GM12875 (cell line): ENCODE data around the gene CCT2.

Experiments
- H3K4me3 ChIP-seq: one replicate; pipeline ENCODE4 v1.5.1; 2011; ENCODE audit warnings: low read depth, low read length, control low read depth
- CTCF ChIP-seq: IDR thresholded peaks from 2 replicates; pipeline ENCODE4 v1.5.1; 2011; ENCODE audit warnings: low read depth, mild to moderate bottlenecking, control low read depth, inconsistent platforms, low read length, moderate library complexity, borderline replicate concordance; ENCODE audit not compliant: insufficient read depth

The CCT2 gene

GRCh38 chr12:69608114-69608513 lies 22.9 kb downstream of the CCT2 start:
- no peak for TF ChIP-seq CTCF

GRCh38 chr12:69610126-69610525 lies 24.9 kb downstream of the CCT2 start:
- no peak for TF ChIP-seq CTCF
- no peak overlapping the region for H3K4me3 ChIP-seq

More at GRCh38 chr12:69608114-69608513, 22.9 kb downstream of the CCT2 start:
- H3K4me3 ChIP-seq: no peak overlapping the region

- TF ChIP-seq CTCF: no peak
Measured at GRCh38 chr12:69610729-69611128, 25.5 kb downstream of the CCT2 start, which contains the start of gene LRRC10. Gene LRRC10 (minus strand): TSS chr12:69610907. CDS start chr12:69610838, 69 bp downstream.

GRCh38 chr12:69613351-69613750 lies 28.1 kb downstream of the CCT2 start:
- H3K4me3 ChIP-seq: no peak overlapping the region
- TF ChIP-seq CTCF: no peak

More at GRCh38 chr12:69610729-69611128, 25.5 kb downstream of the CCT2 start, which contains the start of gene LRRC10:
- H3K4me3 ChIP-seq: no peak within 1 kb of the TSS

- H3K4me3 ChIP-seq: no peak overlapping the region
- TF ChIP-seq CTCF: no peak
Measured at GRCh38 chr12:69616025-69616424, 30.8 kb downstream of the CCT2 start.

GRCh38 chr12:69619050-69619449 lies 33.8 kb downstream of the CCT2 start:
- TF ChIP-seq CTCF: no peak
- no peak overlapping the region for H3K4me3 ChIP-seq

- H3K4me3 ChIP-seq: no peak overlapping the region
- TF ChIP-seq CTCF: no peak
Measured at GRCh38 chr12:69620077-69620476, 34.8 kb downstream of the CCT2 start.
